Lower lobe of right lung (tissue), 2 donors: ENCODE results near the gene EHD1. TPM values are rescaled to one million over a fixed set of nuclear protein-coding genes. Genes with fewer than 3 reads are reported as not detected.

Experiments
- ATAC-seq, 2 donors: fragments of 200-7000 bp; cut with Tn5 transposase; one replicate each; pipeline ENCODE4 v1.9.1; 2020 to 2022; ENCODE audit warnings: mild to moderate bottlenecking in 2 of 2, moderate library complexity in 2 of 2
- DNase-seq: peaks from one replicate; pipeline ENCODE4 v3.0.0-alpha.2; 2020
- H3K27ac ChIP-seq: fragments of 200-600 bp; one replicate; pipeline ENCODE4 v1.8.0; 2022
- H3K27me3 ChIP-seq: fragments of 200-600 bp; one replicate; pipeline ENCODE4 v1.8.0; 2022; ENCODE audit warnings: low read depth
- H3K36me3 ChIP-seq: fragments of 200-600 bp; one replicate; pipeline ENCODE4 v1.8.0; 2022; ENCODE audit warnings: mild to moderate bottlenecking
- H3K4me1 ChIP-seq: fragments of 200-600 bp; one replicate; pipeline ENCODE4 v1.8.0; 2022
- H3K4me3 ChIP-seq: fragments of 200-600 bp; one replicate; pipeline ENCODE4 v1.8.0; 2022; ENCODE audit warnings: mild to moderate bottlenecking
- H3K9me3 ChIP-seq: fragments of 200-600 bp; one replicate; pipeline ENCODE4 v1.8.0; 2022
- CTCF ChIP-seq: fragments of 200-600 bp; IDR thresholded peaks from one replicate; pipeline ENCODE4 v1.8.0; 2022; ENCODE audit warnings: antibody characterized with exemption, mild to moderate bottlenecking
- intact Hi-C: fragments of 100-400 bp; cut with DNase I; formaldehyde crosslinking; loops from one replicate; pipeline ENCODE4 v1.11.0; 2022
- total RNA-seq: library from RNA; stranded (reverse); fragmentation: NEBNext Ultra II Directional; extraction: Animal tissue kit (Norgen Biotek cat#: 25700); gene quantifications from one replicate; pipeline ENCODE4 v1.2.1, GENCODE V29; 2021
- donor health status: DM: no; HTN: yes; CAD: no; lungs with severe emphysema.

The EHD1 gene
- total RNA-seq, 1 donor from 2014 or later = 73.4 TPM

GRCh38 chr11:64836448-64837072 is 41.9 kb downstream of the EHD1 start:
- TF ChIP-seq CTCF = no peak
- intact Hi-C loops = no loop called here
- Histone ChIP-seq H3K4me1 (no peaks in the 10 kb centered on the region), H3K36me3 (peaks cover 47% of the 10 kb centered on the region), H3K4me3 (no peak overlapping the region), H3K9me3 (no peaks in the 10 kb centered on the region), H3K27me3 (no peaks in the 10 kb centered on the region), H3K27ac (no peak overlapping the region)
- DNase-seq (no peak), ATAC-seq (no peak)

GRCh38 chr11:64835616-64836447 is 42.6 kb downstream of the EHD1 start:
- H3K36me3 ChIP-seq = peaks cover 53% of the 10 kb centered on the region
- no peaks in the 10 kb centered on the region for H3K4me1 ChIP-seq
- H3K4me3 ChIP-seq = no peak overlapping the region
- TF ChIP-seq CTCF = no peak
- intact Hi-C loops = no loop called here
- ATAC-seq = peak in 1 of 2 donors; percentile 4
- H3K27ac ChIP-seq = peak overlapping the region; percentile 34
- H3K9me3 ChIP-seq = no peaks in the 10 kb centered on the region
- no peaks in the 10 kb centered on the region for H3K27me3 ChIP-seq
- no peak for DNase-seq

GRCh38 chr11:64834723-64835615 is 43.5 kb downstream of the EHD1 start:
- Histone ChIP-seq H3K27me3 (no peaks in the 10 kb centered on the region), H3K36me3 (peaks cover 60% of the 10 kb centered on the region), H3K27ac (peak overlapping the region; percentile 34), H3K4me3 (no peak overlapping the region), H3K9me3 (no peaks in the 10 kb centered on the region), H3K4me1 (no peaks in the 10 kb centered on the region)
- DNase-seq = peak; percentile 80
- intact Hi-C loops = no loop called here
- no peak for TF ChIP-seq CTCF
- ATAC-seq = peak; percentile 89 to 93

GRCh38 chr11:64834031-64834722 is 44.2 kb downstream of the EHD1 start:
- DNase-seq (no peak), ATAC-seq (no peak)
- Histone ChIP-seq H3K4me1 (no peaks in the 10 kb centered on the region), H3K36me3 (peaks cover 60% of the 10 kb centered on the region), H3K4me3 (no peak overlapping the region), H3K9me3 (no peaks in the 10 kb centered on the region), H3K27ac (no peak overlapping the region), H3K27me3 (no peaks in the 10 kb centered on the region)
- intact Hi-C loops = no loop called here
- TF ChIP-seq CTCF = no peak

GRCh38 chr11:64833509-64833908 is 44.9 kb downstream of the EHD1 start:
- no peak overlapping the region for H3K4me3 ChIP-seq
- ATAC-seq = no peak
- no peak for DNase-seq
- no peaks in the 10 kb centered on the region for H3K27me3 ChIP-seq
- no peak overlapping the region for H3K27ac ChIP-seq
- intact Hi-C loops = no loop called here
- H3K9me3 ChIP-seq = no peaks in the 10 kb centered on the region
- peaks cover 56% of the 10 kb centered on the region for H3K36me3 ChIP-seq
- no peaks in the 10 kb centered on the region for H3K4me1 ChIP-seq
- no peak for TF ChIP-seq CTCF
